Amniotic epithelial cell (primary cell): ENCODE measurements around the gene DLK1.

Source experiments
- DNase-seq: peaks from one replicate; pipeline ENCODE4 v3.0.0-alpha.2; 2010; ENCODE audit warnings: low read depth

Gene DLK1

GRCh38 chr14:100726550-100727085 lies at the start of gene DLK1:
DLK1 (plus strand) TSS chr14:100726892; CDS start chr14:100727069, 177 bp downstream.
- DNase-seq = no peak

- DNase-seq = peak; percentile 29
Observed at GRCh38 chr14:100677152-100677551, 49.5 kb upstream of the DLK1 start.

GRCh38 chr14:100677554-100678468 lies 48.9 kb upstream of the DLK1 start:
- peak; percentile 91 for DNase-seq

GRCh38 chr14:100678469-100678828 lies 48.2 kb upstream of the DLK1 start:
- peak; percentile 62 for DNase-seq

- no peak for DNase-seq
Observed at GRCh38 chr14:100679153-100679552, 47.5 kb upstream of the DLK1 start.

GRCh38 chr14:100679707-100680438 lies 46.8 kb upstream of the DLK1 start:
- peak; percentile 89 for DNase-seq

- DNase-seq = peak; percentile 72
Observed at GRCh38 chr14:100680439-100681051, 46.1 kb upstream of the DLK1 start.

- DNase-seq = no peak
Observed at GRCh38 chr14:100681111-100681510, 45.6 kb upstream of the DLK1 start.

GRCh38 chr14:100682749-100683148 lies 43.9 kb upstream of the DLK1 start:
- DNase-seq = no peak

- DNase-seq = no peak
Observed at GRCh38 chr14:100683578-100683977, 43.1 kb upstream of the DLK1 start.

GRCh38 chr14:100684154-100684553 lies 42.5 kb upstream of the DLK1 start:
- no peak for DNase-seq

GRCh38 chr14:100684961-100685360 lies 41.7 kb upstream of the DLK1 start:
- no peak for DNase-seq

GRCh38 chr14:100686858-100687257 lies 39.8 kb upstream of the DLK1 start:
- DNase-seq = no peak

GRCh38 chr14:100687386-100687785 lies 39.3 kb upstream of the DLK1 start:
- DNase-seq = no peak

GRCh38 chr14:100688051-100688450 lies 38.6 kb upstream of the DLK1 start:
- no peak for DNase-seq

- peak; percentile 73 for DNase-seq
Observed at GRCh38 chr14:100688598-100689461, 37.9 kb upstream of the DLK1 start.

- DNase-seq = no peak
Observed at GRCh38 chr14:100690672-100691071, 36.0 kb upstream of the DLK1 start.

GRCh38 chr14:100691395-100692056 lies 35.2 kb upstream of the DLK1 start:
- DNase-seq = no peak

- DNase-seq = no peak
Observed at GRCh38 chr14:100692256-100692655, 34.4 kb upstream of the DLK1 start.

- DNase-seq = peak; percentile 83
Observed at GRCh38 chr14:100692859-100693558, 33.7 kb upstream of the DLK1 start.
